Measurements from ENCODE around the gene C2CD2.

C2CD2 gene

GRCh38 chr21:41859297-41859980, 94.4 kb downstream of the C2CD2 start:
- no peak for DNase-seq

DNA sequence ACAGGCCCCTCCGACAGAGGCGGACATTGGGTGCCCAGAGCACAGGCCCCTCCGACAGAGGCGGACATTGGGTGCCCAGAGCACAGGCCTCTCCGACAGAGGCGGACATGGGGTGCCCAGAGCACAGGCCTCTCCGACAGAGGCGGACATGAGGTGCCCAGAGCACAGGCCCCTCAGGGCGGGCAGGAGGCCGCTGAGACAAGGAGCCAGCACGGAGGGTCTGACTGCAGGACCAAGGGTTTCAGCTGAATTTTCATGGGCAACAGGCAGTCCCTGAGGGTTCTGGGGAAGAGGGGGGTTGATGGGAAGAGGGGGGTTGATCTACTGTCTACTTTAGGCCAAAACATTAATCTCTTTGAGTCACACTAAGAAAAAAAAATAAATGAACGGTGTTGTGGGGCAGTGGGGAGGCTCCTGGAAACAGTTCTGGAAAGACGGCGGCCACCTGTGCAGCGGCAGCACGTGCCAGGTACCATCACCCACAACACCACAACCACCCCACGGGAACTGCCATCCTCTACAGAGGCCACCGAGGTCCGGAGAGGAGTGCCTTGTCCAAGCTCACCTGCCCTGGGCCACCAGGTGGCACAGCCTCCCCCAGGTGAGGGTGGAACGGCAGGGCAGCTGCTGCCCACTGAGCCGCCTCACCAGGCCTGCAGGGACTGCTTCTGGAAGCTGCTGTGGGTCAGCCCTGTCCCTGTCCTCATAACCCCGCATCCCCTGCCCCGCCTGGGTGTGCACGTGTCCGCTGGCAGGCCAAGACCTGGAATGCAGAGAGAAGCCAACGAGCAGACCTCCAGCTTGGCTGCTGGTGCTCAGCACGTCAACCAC, 95.1 kb downstream of the C2CD2 start:
- no peak for DNase-seq

GRCh38 chr21:41857771-41858300, 96.0 kb downstream of the C2CD2 start:
- DNase-seq, result no peak

- DNase-seq, result no peak
Observed at GRCh38 chr21:41856572-41856971, 97.2 kb downstream of the C2CD2 start.

GRCh38 chr21:41854426-41854995, 99.3 kb downstream of the C2CD2 start:
- no peak for DNase-seq

GRCh38 chr21:41852929-41853320, 100.9 kb downstream of the C2CD2 start:
- DNase-seq, result no peak

GRCh38 chr21:41852151-41852928, 101.5 kb downstream of the C2CD2 start:
- no peak for DNase-seq

GRCh38 chr21:41851090-41851790, 102.6 kb downstream of the C2CD2 start:
- DNase-seq, result no peak

DNA sequence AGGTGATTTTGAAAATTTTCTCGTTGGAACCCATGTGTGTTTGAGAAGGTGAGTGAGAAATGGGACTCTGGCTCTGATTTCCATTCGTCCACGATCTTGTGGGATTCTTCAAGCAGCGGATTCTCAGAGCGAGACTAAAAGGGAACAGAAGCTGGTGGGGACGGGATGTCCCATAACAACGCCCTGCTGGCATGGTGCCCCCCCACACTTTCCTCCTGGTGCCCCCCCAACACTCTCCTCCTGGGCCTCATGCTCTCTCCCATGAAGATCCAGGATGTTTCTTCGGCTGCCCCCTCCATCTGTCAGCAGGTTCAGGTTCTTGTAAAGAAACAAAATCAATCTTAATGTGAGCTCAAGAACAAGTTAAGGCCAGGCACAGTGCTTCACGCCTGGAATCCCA, 103.7 kb downstream of the C2CD2 start:
- no peak for DNase-seq

GRCh38 chr21:41848958-41849580, 104.7 kb downstream of the C2CD2 start:
- DNase-seq, result no peak

DNA sequence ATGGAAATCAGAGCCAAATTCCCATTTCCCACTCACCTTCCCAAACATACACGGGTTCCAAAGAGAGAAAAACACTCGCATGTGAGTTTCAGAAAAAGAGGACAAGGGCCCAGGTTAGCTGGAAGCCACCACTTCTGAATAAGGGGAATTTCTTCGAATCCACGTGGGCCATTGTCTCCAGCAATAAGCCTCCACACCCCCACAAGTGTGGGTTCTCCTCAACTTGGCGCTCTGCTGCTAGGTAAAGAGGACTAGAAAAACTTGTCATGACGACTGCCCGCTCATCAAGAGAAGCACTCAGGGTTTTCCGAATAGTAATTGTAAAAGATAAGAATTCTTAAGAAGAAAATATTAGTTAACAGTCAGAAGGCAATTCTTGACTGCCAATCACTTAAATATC, 105.3 kb downstream of the C2CD2 start:
- DNase-seq, result no peak

- no peak for DNase-seq
Observed at GRCh38 chr21:41847066-41847804, 106.6 kb downstream of the C2CD2 start.

GRCh38 chr21:41846536-41846935, 107.3 kb downstream of the C2CD2 start:
- DNase-seq, result no peak

DNA sequence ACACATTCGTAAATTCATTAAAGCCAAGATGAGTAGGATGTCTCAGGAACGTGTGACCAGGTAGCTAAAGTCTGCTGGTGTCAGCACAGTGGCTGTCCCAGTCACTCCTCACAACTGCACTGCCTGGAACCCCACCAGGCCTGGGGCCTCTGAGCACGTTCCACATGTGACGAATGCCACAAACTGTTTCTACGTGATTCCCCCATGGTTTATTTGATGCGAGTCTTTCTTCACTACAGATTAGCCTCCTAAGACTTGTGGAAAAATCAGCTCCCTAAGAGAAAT, 107.8 kb downstream of the C2CD2 start:
- no peak for DNase-seq

GRCh38 chr21:41845310-41846032, 108.3 kb downstream of the C2CD2 start:
- no peak for DNase-seq

GRCh38 chr21:41843584-41843983, 110.2 kb downstream of the C2CD2 start:
- no peak for DNase-seq

DNA sequence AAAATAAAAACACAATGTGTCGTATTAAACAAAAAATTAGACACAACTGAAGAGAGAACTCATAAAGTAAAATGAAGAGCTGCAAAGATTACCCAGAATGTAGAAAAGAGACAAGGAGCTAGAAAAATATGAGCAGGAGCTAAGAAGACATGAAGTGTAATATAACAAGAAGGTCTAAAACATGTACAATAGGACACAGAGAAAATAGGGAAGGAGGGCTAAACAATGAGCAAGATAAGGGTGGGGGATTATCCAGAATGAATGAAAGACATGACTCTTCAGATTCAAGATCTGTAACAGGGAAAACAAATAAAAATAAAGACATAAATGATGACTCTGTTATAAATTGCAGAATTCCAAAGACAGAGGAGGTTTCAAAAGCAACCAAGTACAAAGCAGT, 112.9 kb downstream of the C2CD2 start:
- DNase-seq, result no peak

DNA sequence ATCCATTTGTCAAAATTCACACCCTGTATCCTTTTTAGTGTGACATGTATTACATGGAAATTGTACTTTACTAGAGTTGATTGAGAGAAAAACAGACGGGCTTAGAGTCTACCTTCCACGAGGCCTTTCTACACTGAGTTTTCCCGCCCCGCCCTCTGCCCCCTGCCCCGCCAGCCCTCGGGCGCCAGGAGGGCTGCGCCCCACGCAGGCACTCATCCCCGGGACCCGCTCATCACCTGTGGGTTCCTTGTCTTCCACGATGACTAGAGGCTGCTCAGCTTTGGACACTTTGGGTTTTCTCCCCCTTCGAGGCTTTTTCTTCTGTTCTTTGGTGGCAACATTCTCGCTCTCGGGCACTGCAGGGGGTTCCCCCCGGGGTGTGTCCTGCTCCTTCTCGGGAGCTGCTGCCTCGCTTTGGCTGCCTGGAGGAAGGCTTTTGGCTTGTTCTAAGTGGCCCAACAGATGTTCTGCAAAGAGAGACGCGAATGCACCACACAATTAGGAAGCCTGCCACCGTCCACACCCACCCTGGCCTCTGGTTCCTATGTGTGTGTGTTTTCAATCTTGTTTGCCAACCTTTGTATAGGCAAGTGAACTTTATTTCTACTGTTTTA, 114.3 kb downstream of the C2CD2 start:
- no peak for DNase-seq

DNA sequence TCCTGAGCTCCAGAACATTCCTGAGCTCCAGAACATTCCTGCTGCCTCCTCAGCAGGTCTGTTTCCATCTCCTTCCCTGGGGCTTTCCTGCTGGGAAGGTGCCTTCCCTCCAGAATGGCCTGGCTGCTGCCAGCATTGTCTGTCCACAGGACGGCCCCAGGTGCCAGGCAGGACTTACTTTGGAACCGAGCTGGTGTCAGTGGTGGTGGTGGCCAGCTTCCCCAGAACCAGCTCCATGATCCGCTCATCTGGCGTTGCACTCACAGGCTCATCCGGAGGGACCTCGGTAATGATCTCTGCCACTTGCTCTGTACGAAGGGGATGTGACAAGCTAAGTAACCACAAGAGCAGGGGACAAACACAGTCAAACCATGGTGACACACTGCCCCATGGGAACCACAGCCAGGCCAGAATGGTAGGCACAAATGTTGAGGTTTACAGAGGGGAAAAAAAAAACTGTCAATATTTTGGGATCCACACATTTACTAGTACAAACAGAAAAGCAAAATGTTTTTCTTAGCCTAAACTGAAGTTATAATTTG, 116.0 kb downstream of the C2CD2 start:
- no peak for DNase-seq

Measured in NCI-H2227 treated with DMSO at 0.1 percent for 48 hours (cell line).